ENCODE measurements around the gene CEP112.

GRCh38 chr17:66215529-66215911, 23.6 kb upstream of the CEP112 start:
- TF ChIP-seq POLR2AphosphoS5 (IDR thresholded peaks at IDR 0.05; ENCODE audit: insufficient read depth in 1 of 2, low read depth in 1 of 2) = no peak
- TF ChIP-seq POLR2A (IDR thresholded peaks at IDR 0.05) = no peak
- no peak for TF ChIP-seq CTCF (IDR thresholded peaks at IDR 0.05)

Measured in vagina (tissue), 2 donors.